ENCODE results near the gene CPNE7.

The CPNE7 gene

GRCh38 chr16:89571636-89572035, 3.9 kb upstream of the CPNE7 start:
- TF ChIP-seq EZH2phosphoT487 (IDR thresholded peaks at IDR 0.05; ENCODE audit: borderline replicate concordance) (no peak), CTCF (conservative IDR thresholded peaks at IDR 0.05; ENCODE audit: low read length) (no peak)
- no peak overlapping the region for H2AFZ ChIP-seq (ENCODE audit: low read length)
- H3K4me1 ChIP-seq (ENCODE audit: insufficient read depth, low read length, poor library complexity, severe bottlenecking), result no peaks in the 10 kb centered on the region
- no peak overlapping the region for H3K4me3 ChIP-seq (ENCODE audit: low read length, poor library complexity, severe bottlenecking)
- H3K36me3 ChIP-seq (ENCODE audit: insufficient read depth, low read length), result no peaks in the 10 kb centered on the region
- H3F3A ChIP-seq (ENCODE audit: low read depth), result no peaks in the 10 kb centered on the region
- no peaks in the 10 kb centered on the region for H3K9me3 ChIP-seq (ENCODE audit: insufficient read depth, low read depth, low read length)
- no peak overlapping the region for H3K4me2 ChIP-seq (ENCODE audit: low read depth, low read length, poor library complexity, severe bottlenecking)
- H4K20me1 ChIP-seq (ENCODE audit: insufficient read depth, low read length, poor library complexity, severe bottlenecking), result peaks cover 3% of the 10 kb centered on the region
- no peaks in the 10 kb centered on the region for H3K79me2 ChIP-seq (ENCODE audit: insufficient read depth, low read length)
- no peaks in the 10 kb centered on the region for H3K9me2 ChIP-seq (replicated peaks; ENCODE audit: low read depth, low read length)
- no peak overlapping the region for H3K9ac ChIP-seq (ENCODE audit: low read depth, low read length, poor library complexity, severe bottlenecking)
- H3K27me3 ChIP-seq (ENCODE audit: insufficient read depth, low read length, poor library complexity, severe bottlenecking), result no peaks in the 10 kb centered on the region

- Histone ChIP-seq H3K9me3 (ENCODE audit: insufficient read depth, low read depth, low read length) (no peaks in the 10 kb centered on the region), H3K4me3 (ENCODE audit: low read length, poor library complexity, severe bottlenecking) (no peak overlapping the region), H3K4me1 (ENCODE audit: insufficient read depth, low read length, poor library complexity, severe bottlenecking) (no peaks in the 10 kb centered on the region), H3K27me3 (ENCODE audit: insufficient read depth, low read length, poor library complexity, severe bottlenecking) (no peaks in the 10 kb centered on the region), H4K20me1 (ENCODE audit: insufficient read depth, low read length, poor library complexity, severe bottlenecking) (no peaks in the 10 kb centered on the region), H3K4me2 (ENCODE audit: low read depth, low read length, poor library complexity, severe bottlenecking) (no peak overlapping the region), H3K9ac (ENCODE audit: low read depth, low read length, poor library complexity, severe bottlenecking) (no peak overlapping the region), H3K36me3 (ENCODE audit: insufficient read depth, low read length) (no peaks in the 10 kb centered on the region), H3F3A (ENCODE audit: low read depth) (no peaks in the 10 kb centered on the region), H2AFZ (ENCODE audit: low read length) (no peak overlapping the region), H3K79me2 (ENCODE audit: insufficient read depth, low read length) (no peaks in the 10 kb centered on the region), H3K9me2 (replicated peaks; ENCODE audit: low read depth, low read length) (no peaks in the 10 kb centered on the region)
- no peak for TF ChIP-seq EZH2phosphoT487 (IDR thresholded peaks at IDR 0.05; ENCODE audit: borderline replicate concordance)
Measured at GRCh38 chr16:89572073-89572484, 3.5 kb upstream of the CPNE7 start.

- Histone ChIP-seq H3F3A (ENCODE audit: low read depth) (no peaks in the 10 kb centered on the region), H3K27me3 (ENCODE audit: insufficient read depth, low read length, poor library complexity, severe bottlenecking) (no peaks in the 10 kb centered on the region), H3K36me3 (ENCODE audit: insufficient read depth, low read length) (no peaks in the 10 kb centered on the region), H3K79me2 (ENCODE audit: insufficient read depth, low read length) (no peaks in the 10 kb centered on the region), H3K4me1 (ENCODE audit: insufficient read depth, low read length, poor library complexity, severe bottlenecking) (no peaks in the 10 kb centered on the region), H3K9me3 (ENCODE audit: insufficient read depth, low read depth, low read length) (no peaks in the 10 kb centered on the region), H2AFZ (ENCODE audit: low read length) (no peak overlapping the region), H3K9ac (ENCODE audit: low read depth, low read length, poor library complexity, severe bottlenecking) (no peak overlapping the region), H4K20me1 (ENCODE audit: insufficient read depth, low read length, poor library complexity, severe bottlenecking) (no peaks in the 10 kb centered on the region), H3K9me2 (replicated peaks; ENCODE audit: low read depth, low read length) (no peaks in the 10 kb centered on the region), H3K4me2 (ENCODE audit: low read depth, low read length, poor library complexity, severe bottlenecking) (no peak overlapping the region), H3K4me3 (ENCODE audit: low read length, poor library complexity, severe bottlenecking) (no peak overlapping the region)
- TF ChIP-seq CTCF (conservative IDR thresholded peaks at IDR 0.05; ENCODE audit: low read length), result no peak
- no peak for TF ChIP-seq EZH2phosphoT487 (IDR thresholded peaks at IDR 0.05; ENCODE audit: borderline replicate concordance)
Measured at GRCh38 chr16:89572485-89573205, 2.9 kb upstream of the CPNE7 start.
